ENCODE measurements around the gene TMPO.
"Not testable (repeated sequence)": the region's sequence is repeated elsewhere in the genome, so short reads cannot be mapped to it uniquely, and the experiment has no call there.

Gene TMPO

DNA sequence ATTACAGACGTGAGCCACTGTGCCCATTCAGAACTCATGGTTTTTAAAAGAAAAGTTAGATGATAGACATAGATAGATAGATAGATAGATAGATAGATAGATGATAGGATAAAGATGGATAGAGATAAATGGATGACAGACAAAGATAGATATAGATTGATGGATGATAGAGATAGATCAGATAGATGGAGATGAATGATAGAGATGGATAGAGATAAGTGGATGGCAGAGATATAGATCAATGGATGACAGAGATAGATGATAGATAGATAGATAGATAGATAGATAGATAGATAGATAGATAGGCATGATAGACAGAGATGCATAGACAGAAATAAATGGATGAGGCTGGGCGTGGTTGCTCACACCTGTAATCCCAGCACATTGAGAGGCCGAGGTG, 64.4 kb downstream of the TMPO start:
- DNase-seq: no peak

DNA sequence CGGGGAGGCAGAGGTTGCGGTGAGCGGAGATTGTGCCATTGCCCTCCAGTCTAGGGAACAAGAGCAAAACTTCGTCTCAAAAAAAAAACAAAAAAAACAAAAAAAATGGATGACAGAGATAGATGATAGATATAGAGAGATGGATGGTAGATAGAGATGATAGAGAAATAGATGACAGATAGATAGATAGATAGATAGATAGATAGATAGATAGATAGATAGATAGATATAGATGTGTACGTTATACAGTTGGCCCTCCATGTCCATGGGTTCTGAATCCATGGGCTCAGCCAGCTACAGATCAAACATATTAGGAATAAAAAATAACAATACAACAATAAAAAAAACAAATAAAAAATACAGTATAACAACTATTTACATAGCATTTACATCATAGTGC, 65.3 kb downstream of the TMPO start:
- no peak for DNase-seq

DNA sequence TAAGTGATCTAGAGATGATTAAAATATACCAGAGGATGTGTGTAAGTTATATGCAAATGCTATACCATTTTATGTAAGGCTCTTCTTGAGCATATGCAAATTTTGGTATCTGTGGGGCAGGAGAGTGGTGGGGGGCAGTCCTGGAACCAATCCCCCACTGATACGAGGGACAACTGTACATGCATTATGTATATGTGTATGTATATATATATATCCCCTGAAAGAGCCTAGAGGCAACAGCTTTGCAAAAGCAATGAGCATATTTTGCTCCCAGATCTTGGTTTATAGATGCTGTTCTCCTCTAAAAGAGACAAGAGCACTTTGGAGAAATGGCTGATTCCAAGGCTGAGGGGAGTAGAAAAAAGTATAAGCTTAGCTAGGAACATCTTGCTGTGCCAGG, 65.7 kb downstream of the TMPO start:
- no peak for DNase-seq

DNA sequence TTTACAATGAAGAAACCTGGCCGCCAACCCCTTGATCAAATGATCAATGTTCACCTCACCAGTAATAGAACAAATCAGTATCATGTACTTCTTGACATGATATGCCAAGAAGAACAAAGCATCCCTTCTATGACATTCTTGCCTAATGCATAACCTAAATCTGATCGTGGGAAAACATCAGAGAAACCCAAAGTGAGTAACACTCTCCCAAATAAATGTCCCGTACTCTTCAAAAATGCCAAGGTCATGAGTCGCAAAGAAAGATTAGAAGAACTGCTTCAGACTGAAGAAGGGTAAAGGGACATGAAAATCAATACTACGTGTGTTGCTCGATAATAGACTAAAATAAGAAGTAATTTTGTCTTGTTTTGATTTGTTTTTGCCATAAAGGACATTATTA, 66.7 kb downstream of the TMPO start:
- no peak for DNase-seq

DNA sequence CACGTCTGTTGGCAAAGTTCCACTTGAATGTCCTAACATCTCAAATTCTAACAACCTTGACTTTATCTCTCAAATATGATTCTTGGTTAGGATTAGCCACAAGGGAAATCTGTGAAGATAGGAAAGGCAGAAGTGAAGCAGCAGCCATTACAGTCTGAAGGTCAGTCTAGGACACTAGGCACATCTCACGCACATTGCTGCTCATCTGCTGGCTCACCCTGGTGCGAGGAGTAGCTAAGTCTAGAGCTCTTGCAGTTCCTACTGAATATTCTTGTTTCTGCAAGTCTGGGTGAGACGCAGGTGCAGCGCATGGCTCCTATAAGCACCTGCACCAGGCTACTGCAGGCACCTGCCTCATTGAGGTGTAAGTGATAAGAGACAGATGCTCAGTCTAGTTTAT, 71.7 kb downstream of the TMPO start:
- no peak for DNase-seq

DNA sequence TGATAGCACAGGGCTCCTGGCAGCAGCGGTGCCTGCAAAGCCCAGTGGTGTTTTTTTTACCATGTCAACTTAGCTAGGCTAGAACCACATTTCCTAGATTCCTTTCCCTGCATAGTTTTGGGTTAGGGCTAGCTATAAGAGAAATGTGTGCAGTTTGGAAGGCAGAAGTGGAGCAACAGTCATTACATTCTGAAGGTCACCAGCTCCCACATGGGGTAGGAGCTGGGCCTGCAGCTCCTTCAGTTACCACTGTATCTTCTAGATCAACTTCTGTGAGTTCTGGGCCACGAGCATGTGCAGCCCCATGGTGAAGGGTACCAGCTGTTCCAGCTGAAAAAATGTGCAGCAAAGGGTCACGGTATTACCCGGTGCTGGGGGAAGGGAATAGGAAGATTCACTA, 75.8 kb downstream of the TMPO start:
- peak in 1 of 5 experiments; percentile 29 for DNase-seq

DNA sequence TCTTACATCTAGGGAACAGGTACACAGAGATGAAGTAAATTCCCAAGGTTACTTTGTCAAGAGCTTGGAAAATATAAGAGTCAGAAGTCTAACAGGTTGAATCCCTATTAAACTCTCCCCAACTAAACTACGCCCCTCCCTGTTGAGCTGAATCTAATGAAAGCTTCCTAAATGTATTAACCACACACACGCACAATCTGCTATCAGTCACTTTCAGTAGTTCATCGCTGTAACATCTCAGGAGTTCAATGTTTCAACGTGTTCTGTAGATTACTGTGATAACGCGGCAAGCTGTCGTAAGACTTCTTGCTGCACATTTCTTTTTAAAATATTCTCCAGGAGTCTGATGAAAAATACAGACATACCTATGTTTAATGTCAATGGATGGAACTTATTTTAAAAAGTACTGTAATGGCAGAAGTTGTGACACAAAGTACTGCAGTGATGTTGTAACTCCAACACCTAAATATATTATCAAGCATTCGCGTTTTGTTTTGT, 77.5 kb downstream of the TMPO start:
- peak in 1 of 5 experiments; percentile 85 for DNase-seq

DNA sequence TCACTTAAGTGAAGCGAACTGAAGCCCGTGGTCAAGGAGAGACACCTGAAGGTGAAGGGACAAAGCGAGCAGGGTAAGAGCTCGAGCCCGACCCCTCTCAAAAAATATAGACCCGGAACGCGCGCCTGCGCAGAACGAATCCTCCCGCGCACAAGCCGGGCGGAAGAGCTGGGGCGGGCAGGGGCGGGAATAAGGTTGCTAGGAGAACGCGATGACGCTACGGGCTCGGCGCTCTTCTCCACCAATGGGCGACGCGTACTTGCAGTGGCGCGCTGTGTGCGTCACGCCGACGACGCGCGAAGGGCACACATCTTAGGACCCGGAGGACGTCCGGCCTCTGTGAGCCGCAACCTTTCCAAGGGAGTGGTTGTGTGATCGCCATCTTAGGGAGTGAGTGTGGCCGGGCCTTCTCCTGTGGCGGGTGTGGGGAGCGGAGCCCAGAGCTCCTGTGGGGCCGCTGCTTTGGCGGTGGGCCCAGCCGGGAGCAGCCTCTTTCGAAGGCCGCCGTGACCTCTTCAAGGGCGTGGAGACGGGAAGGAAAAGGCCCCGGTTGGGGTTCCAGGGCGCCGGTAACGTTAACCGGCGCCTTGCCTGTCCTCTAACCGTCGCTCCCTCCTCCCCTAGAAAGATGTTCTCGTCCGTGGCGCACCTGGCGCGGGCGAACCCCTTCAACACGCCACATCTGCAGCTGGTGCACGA, 78.1 kb downstream of the TMPO start, which contains the start of gene SLC25A3:
Gene SLC25A3 (plus strand): TSS at position 336 of the 699 bp plus-strand sequence. CDS start 293 bp downstream, at position 629.
- DNase-seq: peak; percentile 87 to 99 (median 91)

DNA sequence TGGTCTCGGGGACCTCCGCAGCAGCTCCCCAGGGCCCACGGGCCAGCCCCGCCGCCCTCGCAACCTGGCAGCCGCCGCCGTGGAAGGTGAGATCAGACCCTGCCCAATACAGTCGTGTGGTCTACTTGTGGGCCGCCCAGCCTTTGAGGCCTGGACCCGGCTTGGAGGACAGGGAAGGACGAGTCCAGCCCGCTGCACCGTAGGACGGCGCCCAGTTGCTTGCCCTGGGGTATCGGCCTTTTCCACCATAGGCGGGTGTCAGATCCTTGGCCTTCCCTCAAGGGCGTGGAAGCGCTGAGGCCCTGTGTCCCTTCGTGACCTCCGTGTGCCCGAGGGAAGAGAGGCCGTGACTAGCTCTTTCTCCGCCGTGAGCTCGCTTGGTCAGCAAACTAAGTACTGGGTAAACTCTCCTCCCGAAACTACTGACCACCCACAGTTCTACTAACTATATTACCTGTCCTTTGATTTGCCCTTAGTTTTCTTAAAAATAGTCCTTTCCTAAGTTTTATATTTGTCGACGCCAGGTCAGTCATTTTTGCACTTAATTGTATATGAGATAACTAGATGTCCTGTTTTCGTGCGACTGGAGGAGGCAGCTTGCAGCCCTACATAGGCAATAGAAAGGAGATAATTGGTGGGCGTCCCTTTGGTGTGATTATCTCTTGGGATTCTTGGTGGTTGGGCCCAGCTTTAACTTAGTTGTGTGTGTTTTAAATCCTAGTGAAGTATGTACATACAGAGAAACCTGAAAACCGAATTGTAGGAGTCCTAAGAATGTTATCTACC, 78.9 kb downstream of the TMPO start:
- DNase-seq: peak in 3 of 5 experiments; percentile 6 to 37 (median 24)

DNA sequence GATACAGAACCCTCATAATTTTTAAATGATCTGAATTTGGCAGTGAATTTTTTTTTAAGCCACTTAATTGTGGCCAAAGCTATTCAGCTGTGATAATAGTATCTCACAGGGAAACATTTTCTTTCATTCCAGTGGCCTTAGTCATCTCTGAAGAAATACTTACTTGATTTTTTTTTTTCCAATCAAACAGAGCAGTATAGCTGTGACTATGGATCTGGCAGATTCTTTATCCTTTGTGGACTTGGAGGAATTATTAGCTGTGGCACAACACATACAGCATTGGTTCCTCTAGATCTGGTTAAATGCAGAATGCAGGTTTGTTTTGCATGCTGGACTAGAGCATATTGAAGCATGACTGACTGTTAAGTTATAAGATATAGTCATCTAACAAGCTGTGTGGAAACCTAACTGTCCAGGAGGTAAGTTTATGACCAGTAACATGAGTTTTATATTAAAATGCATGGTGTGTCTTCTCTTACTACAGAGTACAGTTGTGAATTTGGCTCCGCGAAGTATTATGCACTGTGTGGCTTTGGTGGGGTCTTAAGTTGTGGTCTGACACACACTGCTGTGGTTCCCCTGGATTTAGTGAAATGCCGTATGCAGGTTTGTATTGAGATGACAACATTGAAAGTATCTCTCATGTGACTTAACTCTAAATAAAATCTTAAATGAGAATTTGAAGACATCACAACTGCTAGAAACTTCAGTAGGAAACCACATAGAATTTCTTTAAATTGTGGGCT, 80.0 kb downstream of the TMPO start:
- DNase-seq: peak in 3 of 5 experiments; percentile 9 to 68 (median 15)

DNA sequence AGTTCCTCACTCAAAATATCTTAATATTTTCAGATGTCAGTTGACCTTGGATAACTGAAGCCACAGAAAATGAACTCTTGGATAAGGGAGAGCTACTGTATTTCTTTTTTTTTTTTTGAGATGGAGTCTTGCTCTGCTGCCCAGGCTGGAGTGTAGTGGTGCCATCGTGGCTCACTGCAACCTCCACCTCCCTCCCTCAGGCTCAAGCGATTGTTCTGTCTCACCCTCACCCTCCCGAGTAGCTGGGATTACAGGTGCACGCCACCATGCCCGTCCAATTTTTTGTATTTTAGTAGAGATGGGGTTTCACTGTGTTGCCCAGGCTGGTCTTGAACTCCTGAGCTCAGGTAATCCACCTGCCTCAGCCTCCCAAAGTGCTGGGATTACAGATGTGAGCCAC, 81.9 kb downstream of the TMPO start:
- not testable (repeated sequence) for DNase-seq

All from T-helper 2 cell (primary cell).